HG03432 (cell line): Measurements from ENCODE around the gene CHST8.
"Not testable (repeated sequence)": the region's sequence is repeated elsewhere in the genome, so short reads cannot be mapped to it uniquely, and the experiment has no call there.

Source experiments
- ATAC-seq: cut with Tn5 transposase; IDR thresholded peaks from one replicate; pipeline ENCODE4 v1.9.1; 2021; ENCODE audit warnings: mild to moderate bottlenecking, moderate library complexity; ENCODE audit not compliant: unreplicated experiment

The CHST8 gene, protein sequence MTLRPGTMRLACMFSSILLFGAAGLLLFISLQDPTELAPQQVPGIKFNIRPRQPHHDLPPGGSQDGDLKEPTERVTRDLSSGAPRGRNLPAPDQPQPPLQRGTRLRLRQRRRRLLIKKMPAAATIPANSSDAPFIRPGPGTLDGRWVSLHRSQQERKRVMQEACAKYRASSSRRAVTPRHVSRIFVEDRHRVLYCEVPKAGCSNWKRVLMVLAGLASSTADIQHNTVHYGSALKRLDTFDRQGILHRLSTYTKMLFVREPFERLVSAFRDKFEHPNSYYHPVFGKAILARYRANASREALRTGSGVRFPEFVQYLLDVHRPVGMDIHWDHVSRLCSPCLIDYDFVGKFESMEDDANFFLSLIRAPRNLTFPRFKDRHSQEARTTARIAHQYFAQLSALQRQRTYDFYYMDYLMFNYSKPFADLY

DNA sequence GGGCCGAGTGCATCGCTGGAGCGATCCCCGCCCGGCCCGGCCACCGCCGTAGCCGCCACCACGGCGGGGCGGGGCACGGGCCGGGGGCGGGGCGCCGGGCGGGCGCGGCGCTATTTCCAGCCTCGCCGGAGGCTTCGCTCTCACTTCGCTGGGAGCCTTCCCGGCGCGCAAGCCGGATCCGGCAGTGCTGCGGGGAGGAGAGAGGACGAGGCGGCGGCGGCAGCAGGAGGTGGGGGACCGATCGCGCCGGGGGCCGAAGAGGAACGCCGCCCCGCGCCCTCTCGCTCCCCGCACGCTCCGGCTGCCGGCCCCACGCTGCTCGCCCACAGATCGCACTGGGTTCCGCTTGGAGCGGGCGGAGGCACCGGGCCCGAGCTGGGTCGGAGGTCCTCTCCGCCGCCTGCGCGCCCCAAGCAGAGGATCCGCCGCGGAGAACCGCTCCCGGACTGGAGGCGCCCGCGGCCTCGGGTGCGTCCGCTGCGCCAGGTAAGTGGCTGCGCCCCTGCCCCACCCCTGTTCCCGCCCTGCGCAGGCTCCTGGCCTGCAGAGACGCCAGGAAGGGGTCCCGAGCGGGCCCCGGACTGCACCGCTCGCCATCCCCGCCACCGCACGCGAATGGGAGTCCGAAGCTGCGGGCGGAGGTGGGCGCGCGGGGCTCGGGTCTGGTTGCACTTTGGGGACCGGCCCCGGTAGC lies at the start of gene CHST8:
Gene CHST8, plus strand, starts transcription at position 143 of the 694 bp plus-strand sequence. CDS start 67,309 bp downstream, outside the sequence.
- no peak for ATAC-seq

DNA sequence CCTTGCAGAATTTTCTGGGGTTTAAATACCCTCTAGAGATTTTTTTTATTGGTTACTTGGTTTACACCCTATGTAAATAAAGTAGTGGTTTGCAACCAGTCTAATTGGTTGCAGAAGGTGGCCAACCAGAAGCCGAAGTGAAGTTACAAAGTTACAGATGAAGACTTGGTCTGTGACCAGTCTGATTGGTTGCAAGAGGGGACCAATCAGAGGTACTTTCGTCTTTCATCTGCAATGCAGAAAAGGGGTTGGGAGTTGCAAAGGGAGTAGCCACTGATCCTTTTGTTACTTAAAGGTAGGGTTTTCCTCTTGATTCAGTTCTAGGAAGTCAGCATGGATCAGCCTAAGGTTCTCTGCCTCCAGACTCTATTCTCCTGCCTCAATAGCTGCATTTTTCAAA lies 48.8 kb upstream of the CHST8 start:
- ATAC-seq: no peak

DNA sequence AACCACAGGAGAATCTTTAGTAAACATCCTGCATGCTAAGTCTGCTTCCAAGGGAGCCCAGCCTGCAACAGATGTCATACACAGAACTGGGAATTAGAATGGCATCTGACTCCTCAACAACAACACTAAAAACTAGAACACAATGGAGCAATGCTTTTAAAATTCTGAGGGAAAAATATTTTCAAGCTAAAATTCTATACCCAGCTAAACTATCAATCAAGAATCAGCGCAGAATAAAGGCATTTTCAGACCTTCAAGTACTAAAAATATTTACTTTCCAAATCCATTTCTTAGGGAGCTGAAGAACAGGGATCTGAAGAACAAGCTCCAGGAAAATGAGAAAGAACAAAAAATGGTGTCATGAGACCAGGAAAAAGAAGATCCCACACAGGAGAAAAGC lies 46.9 kb upstream of the CHST8 start:
- ATAC-seq: no peak

DNA sequence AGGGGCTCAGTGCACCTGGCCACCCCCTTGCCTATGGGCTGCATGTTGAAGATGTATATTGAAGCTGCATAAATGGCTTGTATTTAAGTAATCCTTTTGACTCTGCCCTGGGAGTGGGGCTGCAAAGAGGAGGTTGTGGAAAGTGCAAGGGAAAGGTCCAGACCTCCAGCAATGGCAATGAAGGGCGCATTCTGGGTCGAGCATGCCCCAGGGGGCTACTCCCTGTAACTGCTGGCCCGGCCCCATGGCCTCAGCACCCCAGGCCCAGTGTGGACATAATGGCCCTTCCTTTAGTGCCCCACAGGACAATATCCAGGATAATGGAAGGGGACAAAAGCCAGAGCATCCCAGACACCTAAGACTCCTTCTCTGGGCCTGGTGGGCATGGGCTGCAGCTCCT lies 43.1 kb upstream of the CHST8 start:
- ATAC-seq: no peak

DNA sequence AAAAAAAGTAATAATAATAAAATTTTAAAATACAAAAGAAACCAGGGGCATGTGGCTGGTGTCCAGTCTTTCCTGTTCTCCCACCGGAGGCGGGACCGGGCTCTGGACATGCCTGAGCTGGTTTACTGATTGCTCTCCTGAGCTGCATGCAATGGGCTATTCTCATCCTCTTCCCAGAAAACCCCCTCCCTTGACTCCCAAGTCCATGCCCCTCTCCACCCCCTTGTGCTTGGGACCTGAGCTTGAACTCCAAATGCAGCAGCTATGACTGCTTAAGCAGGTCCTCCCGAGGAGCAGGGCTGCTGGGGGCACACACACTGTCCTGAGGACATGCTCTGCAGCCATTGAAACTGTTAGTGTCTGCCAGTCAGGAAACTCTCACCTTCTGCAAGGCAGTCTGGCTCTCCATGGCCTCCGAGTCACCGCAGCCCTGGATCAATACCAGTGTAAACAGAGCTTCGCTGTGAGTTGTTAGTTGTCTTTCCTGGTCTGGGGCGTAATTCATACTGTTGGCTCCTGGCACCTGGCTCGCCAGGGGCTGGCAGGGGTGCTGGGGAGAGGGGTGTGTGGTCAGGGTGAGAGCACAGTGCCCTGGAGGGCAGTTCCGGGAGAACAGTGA lies 41.6 kb upstream of the CHST8 start:
- no peak for ATAC-seq

DNA sequence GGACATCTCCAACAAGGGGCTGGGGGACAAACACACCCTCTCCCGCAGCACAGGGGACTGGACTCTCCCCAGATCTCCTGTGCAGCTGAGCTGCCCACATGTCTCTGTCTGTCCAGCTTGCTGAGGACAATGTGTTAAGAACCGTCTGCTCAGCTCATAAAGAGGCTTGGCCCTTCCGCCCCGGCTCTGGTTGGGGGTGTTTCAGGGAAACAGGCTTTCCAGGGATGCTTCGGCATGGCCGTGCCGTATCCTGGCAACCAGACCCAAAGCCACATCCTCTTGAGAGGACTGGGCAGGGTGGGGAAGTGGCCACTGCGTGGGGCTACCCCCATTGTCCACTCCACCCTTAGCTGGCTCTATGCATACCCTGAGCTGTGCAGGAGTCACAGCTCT lies 41.1 kb upstream of the CHST8 start:
- ATAC-seq: no peak

DNA sequence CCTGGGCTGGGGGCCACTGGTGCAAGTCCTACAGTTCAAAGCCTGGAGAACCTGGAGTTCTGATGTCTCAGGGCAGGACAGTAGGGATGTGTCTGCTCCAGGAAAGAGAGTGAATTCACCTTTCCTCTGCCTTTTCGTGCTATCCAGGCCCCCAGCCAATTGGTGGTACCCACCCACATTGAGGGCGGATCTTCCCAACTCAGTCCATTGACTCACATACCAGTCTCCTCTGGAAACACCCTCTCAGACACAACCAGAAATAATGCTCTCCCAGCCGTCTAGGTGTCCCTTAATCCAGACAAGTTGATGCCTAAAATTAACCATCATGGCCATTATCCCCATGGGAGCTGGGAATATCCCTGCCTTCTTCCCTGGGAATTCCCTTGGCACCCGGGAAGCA lies 38.8 kb upstream of the CHST8 start:
- no peak for ATAC-seq

DNA sequence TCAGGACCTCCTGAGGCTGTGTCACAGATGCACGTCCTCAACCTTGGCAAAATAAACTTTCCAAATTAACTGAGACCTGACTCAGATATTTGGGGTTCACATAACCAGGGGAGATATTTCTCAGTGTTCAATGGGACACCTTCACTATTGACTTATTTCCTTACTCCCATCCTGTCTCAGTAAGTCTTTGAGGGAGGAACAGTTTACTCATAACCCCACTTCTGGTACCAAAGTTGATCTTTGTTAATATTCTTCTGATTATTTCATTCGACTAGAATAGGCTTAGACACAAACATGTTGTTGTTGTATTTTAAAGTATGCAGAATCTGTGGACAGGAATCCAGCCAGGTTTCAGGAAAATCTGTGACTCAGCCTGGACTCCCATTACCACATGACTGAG lies 34.6 kb upstream of the CHST8 start:
- ATAC-seq: no peak

GRCh38 chr19:33590224-33590623 lies 31.5 kb upstream of the CHST8 start:
- no peak for ATAC-seq

DNA sequence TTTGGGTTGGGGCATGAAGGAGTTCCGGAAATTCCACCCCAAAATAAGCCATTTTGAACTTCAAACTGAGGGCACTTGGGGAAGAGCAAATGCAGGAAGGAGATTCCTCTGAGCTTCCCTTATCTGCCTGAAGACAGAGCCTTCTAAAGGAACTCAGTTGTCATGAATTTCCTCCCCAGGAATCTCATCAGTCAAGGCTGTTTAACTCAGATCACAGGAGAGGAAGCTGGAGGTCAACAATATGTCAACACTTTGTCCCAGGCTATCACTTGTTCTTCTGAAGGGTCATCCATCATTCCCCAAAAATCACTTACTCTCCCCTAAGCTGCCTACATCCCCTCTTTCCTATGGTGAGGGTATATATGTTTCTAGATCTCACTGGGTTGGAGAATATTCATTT lies 26.0 kb upstream of the CHST8 start:
- ATAC-seq: no peak

- ATAC-seq: no peak
Measured at GRCh38 chr19:33601583-33601982, 20.2 kb upstream of the CHST8 start.

GRCh38 chr19:33602576-33603204 lies 19.1 kb upstream of the CHST8 start:
- ATAC-seq: no peak

DNA sequence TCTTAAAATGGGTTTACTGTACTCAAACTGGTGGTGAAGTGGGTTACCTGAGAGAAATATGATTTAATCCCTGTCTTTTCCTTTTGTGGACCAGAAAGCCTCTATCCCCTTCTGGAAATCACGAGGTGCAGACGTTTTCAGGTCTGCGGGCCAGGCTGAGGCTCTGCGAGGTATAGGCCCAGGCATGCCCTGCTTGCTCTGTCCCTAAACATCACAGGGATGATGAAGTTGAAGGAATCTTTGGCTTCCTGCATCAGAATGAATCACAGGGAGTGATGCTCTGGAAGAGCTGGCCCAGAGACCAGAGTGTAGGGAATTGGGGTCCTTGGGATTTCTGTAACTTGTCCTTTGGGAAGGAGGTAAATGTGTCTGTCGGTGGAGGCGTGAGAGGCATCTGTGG lies 18.4 kb upstream of the CHST8 start:
- no peak for ATAC-seq

GRCh38 chr19:33604651-33605050 lies 17.1 kb upstream of the CHST8 start:
- ATAC-seq: no peak

DNA sequence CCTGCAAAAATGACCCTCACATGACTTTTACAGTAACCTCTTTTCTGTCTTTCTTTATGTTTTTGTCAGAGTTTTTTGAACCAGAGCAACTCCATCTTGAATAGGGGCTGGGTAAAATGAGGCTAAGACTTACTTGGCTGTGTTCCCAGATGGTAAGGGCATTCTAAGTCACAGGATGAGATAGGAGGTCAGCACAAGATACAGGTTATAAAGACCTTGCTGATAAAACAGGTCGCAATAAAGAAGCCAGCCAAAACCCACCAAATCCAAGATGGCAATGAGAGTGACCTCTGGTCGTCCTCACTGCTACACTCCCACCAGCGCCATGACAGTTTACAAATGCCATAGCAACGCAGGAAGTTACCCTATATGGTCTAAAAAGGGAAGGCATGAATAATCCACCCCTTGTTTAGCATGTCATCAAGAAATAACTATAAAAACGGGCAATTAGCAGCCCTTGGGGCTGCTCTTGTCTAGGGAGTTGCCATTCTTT lies 15.9 kb upstream of the CHST8 start:
- not testable (repeated sequence) for ATAC-seq

DNA sequence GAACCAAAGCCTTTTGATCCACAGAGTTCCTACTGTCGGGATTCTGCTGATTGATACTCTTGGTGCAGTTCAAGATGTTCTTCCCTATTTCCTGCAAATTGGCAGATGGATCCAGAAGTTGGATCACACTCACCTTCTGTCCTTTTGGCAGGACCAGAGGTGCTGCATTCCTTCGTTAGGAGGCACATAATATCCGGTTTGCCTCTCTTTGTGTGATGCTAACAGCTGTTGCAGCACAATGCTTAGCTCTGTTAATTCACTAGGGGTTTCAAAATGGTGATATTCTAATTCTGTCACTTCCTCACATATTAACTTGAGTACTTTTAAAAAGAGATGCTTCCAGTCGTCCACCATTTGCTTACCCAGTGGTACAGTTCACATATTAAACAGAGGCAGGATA lies 15.2 kb upstream of the CHST8 start:
- no peak for ATAC-seq

DNA sequence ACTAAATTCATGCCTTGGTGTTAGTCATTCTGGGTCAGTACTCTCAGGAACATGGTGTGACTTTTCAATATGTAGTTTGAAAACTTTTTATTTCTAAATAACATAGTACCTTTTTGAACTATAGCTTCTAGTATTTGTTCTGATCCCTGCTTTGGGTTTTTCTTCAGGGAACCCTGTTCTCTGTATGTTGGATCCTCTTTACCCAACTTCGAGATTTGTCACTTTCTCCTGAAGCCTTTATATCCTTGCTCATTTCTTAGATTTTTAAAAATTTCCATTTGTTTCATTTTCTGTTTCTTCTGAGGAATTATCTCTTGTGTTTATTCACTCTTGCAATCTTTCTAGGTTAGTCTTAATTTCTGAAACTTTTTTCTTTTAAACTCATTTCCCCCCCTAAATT lies 12.4 kb upstream of the CHST8 start:
- ATAC-seq: no peak

DNA sequence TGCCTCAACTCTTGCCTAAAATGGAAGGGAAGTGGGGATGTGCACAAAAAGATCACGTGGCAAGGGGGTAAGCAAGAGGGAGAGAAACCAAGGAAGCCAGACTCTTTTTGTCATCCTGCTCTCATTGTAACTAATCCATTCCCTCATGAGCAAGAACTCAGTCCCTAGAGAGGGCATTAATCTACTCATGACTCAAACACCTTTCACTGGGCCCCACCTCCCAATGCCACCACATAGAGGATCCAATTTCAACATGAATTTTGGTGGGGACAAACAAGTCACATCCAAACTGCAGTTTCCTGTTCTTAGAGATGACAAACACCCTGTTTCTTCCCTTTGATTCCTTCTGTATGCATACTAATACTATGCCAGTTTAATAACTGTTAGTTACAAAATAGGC lies 11.2 kb upstream of the CHST8 start:
- no peak for ATAC-seq

- ATAC-seq: no peak
Measured at GRCh38 chr19:33612928-33613619, 8.7 kb upstream of the CHST8 start.

DNA sequence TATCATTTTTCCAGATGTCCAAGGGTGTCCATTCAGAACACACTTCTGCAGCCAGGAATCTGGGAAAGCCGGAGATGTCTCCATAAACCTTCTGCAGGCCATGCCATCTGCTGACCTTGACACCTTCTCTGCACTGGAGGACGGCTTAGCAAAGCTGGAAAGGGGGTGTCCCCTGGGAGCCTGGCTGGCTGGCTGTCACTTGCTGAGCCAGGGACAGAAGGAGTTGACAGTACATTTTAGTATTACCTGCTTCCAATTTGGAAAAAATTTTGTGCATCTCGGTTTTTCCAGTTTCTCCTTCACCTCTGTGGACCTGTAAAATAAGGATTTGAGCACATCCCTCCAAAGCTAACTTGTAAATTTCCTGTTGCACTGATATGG lies 8.1 kb upstream of the CHST8 start:
- ATAC-seq: no peak

- no peak for ATAC-seq
Measured at GRCh38 chr19:33616346-33616745, 5.4 kb upstream of the CHST8 start.
